Stomach (tissue), 4 donors: ENCODE results near the gene INAFM2.

ENCODE experiments used
- POLR2AphosphoS5 ChIP-seq, 3 donors: sonication (generic); formaldehyde crosslinking; IDR thresholded peaks; one replicate each; pipeline ENCODE4 v1.6.1; 2016; ENCODE audit warnings: antibody characterized with exemption in 3 of 3
- TF ChIP-seq, protein P1 (sequence below), 7 experiments: fragments of 450-650 bp in 4 of 7; fragments of 200-600 bp in 3 of 7; sonication (generic) in 3 of 7; IDR thresholded peaks; one replicate each; pipeline ENCODE4 v1.5.1; 2016 to 2019; ENCODE audit warnings: antibody characterized with exemption in 7 of 7, control low read depth in 2 of 7, mild to moderate bottlenecking in 1 of 7

DNA sequence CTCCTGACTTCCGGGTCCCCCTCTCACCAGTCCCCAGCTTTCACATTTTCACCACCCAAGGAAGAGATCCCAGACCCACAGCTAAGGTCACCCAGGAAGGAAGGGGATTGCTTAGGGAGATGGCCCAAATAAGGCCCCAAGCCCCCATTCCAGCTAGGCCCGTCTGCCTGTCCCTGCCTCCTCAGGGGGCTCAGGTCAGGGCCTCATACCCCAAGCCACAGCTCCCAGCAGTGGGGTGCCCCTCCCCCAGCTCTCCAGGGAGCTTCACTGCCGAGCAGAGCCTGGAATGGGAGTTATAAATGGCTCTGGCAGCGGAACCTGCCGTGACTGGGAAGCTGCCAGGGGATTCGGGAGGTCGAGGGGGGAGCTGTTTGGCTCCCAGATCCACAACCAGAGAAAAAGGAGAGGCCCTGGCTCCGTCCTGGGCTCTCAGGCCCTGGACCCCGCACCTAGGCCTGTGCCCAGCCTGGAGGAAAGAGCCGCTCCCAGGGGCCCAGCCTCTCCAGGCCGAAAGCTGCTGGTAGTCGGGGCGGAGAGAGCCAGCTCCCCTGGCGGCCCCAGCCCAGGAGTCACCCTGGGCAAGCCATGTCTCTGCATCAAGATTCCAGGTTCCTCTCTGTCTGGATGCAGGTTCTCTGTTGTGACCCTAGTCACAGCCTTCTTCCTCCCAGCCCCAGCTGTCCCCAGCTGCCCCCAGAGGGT is 16.7 kb downstream of the INAFM2 start:
- TF ChIP-seq, protein P1, sequence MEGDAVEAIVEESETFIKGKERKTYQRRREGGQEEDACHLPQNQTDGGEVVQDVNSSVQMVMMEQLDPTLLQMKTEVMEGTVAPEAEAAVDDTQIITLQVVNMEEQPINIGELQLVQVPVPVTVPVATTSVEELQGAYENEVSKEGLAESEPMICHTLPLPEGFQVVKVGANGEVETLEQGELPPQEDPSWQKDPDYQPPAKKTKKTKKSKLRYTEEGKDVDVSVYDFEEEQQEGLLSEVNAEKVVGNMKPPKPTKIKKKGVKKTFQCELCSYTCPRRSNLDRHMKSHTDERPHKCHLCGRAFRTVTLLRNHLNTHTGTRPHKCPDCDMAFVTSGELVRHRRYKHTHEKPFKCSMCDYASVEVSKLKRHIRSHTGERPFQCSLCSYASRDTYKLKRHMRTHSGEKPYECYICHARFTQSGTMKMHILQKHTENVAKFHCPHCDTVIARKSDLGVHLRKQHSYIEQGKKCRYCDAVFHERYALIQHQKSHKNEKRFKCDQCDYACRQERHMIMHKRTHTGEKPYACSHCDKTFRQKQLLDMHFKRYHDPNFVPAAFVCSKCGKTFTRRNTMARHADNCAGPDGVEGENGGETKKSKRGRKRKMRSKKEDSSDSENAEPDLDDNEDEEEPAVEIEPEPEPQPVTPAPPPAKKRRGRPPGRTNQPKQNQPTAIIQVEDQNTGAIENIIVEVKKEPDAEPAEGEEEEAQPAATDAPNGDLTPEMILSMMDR (IDR thresholded peaks at IDR 0.05): no peak
- peak; percentile 39 to 60 (median 55) for TF ChIP-seq POLR2AphosphoS5 (IDR thresholded peaks at IDR 0.05)
